Left colon (tissue), 2 donors: ENCODE measurements around the gene TRIM22. TPM values are rescaled to one million over a fixed set of nuclear protein-coding genes. Genes with fewer than 3 reads are reported as not detected.
"Not testable (repeated sequence)": the region's sequence is repeated elsewhere in the genome, so short reads cannot be mapped to it uniquely, and the experiment has no call there.

ENCODE experiments used
- ATAC-seq: fragments of 200-7000 bp; cut with Tn5 transposase; one replicate; pipeline ENCODE4 v1.9.1; 2020; ENCODE audit warnings: mild to moderate bottlenecking, moderate library complexity
- DNase-seq, 2 donors: peaks; one replicate each; pipeline ENCODE4 v3.0.0-alpha.2; 2020
- intact Hi-C, 2 donors: fragments of 100-400 bp; cut with DNase I in 1 of 2; cut with micrococcal nuclease in 1 of 2; formaldehyde crosslinking; loops; one replicate each; pipeline versions ENCODE4 v1.11.2 to v1.14.0; 2022; cut with DNase I, micrococcal nuclease
- total RNA-seq, 2 donors: library from RNA; stranded (reverse); fragmentation: NEBNext Ultra II Directional; extraction: Animal tissue kit (Norgen Biotek cat#: 25700); gene quantifications; one replicate each; pipeline ENCODE4 v1.2.1, GENCODE V29; 2021
- donor health status: DM: no; HTN: no; CAD: no.
- donor health status: DM: yes; HTN: yes; CAD: no.

TRIM22 gene
- total RNA-seq, 2 donors from 2014 or later = 21.0 to 25.2 TPM

DNA sequence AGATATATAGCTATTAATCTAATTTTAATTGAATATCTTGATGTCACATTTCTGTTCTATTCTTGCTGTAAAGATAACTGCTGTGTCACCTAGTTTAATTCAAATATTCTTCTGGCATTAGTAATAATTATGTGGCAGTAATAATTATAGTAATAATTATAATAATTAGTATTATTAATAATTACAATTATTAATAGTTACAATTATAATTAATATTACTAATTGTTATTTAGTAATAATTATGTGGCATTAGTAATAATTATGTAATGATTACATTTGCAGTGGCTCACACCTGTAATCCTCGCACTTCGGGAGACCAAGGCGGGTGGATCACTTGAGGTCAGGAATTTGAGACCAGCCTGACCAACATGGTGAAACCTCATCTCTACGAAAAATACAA, 3.2 kb upstream of the TRIM22 start:
- no peak for ATAC-seq
- DNase-seq = no peak
- intact Hi-C loops = loop anchor here in 1 of 2 donors (10.0 kb wide), 1 partner anchor 92 kb away; the partner anchor contains the start of gene TRIM6

- DNase-seq = no peak
- intact Hi-C loops = loop anchor here in 1 of 2 donors (10.0 kb wide), 1 partner anchor 94 kb away; the partner anchor contains the start of gene TRIM6
- no peak for ATAC-seq
Measured at GRCh38 chr11:5688482-5688881, 1.1 kb upstream of the TRIM22 start.

- no peak for DNase-seq
- intact Hi-C loops = no loop called here
Measured at GRCh38 chr11:5690216-5690615, 626 bp downstream of the TRIM22 start.

DNA sequence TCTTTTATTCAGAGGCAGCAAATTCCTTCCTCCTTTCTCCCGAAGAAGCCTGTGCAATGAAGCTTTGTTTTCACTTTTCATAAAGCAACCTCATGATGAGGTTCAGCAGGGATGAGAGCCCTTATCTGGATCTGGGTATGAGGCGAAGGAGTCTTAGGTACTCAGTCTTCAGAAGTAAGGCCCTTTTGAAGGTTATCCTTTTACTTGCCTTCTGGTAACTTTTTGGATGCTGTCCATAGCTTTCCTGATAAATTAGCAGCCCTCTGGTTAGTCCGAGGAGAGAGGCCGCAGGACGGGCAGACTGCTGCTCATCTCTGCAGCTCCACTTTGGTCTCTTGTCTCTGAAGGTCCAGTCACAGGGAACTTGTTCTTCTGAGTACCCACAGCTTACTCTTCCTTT, 1.1 kb downstream of the TRIM22 start:
- ATAC-seq = no peak
- no peak for DNase-seq
- intact Hi-C loops = no loop called here

More at GRCh38 chr11:5690216-5690615, 626 bp downstream of the TRIM22 start:
- no peak for ATAC-seq

DNA sequence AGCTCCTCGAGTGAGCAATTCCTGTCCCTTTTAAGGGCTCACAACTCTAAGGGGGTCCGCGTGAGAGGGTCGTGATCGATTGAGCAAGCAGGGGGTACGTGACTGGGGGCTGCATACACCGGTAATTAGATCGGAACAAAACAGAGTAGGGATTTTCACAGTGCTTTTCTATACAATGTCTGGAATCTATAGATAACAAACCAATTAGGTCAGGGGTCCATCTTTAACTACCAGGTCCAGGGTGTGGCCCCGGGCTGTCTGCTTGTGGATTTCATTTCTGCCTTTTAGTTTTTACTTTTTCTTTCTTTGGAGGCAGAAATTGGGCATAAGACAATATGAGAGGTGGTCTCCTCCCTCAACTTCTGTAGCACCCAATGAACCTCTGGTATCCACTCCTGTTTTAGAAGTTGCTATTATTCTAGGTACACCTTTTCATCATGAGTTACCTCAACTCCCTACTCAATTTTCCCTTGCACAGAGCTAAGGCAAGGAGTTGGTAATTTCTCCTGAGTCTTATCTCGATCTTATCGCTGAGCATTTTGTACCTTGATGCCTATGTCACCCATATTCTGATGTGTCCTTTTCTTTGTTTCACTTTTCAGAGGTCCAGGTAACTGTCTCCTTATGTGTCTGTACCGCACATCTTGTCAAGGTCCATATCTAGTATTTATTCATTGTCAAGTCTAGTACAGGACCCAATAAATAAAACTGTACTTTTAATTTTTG, 1.8 kb downstream of the TRIM22 start:
- DNase-seq, intact Hi-C loops, ATAC-seq: not testable (repeated sequence)

DNA sequence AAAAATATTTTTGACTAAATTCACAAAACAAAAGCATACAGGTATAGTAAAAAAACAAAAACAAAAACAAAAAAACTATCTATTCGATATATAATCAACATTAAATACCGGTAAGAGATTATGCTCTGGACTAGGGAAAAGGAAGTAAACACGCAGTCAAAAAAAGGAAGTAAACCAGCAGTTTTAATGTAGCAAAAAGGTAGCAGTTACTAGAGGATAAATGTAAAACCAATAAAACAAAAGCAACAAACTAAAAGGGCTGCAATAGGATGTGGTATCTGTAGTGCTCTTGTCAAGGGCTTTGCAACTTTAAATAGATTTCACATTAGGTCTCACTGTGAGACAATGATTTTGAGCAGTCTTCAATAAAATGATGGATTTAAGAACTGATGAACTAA, 2.4 kb downstream of the TRIM22 start:
- ATAC-seq = no peak
- intact Hi-C loops = no loop called here
- DNase-seq = no peak

- ATAC-seq = no peak
- intact Hi-C loops = no loop called here
- DNase-seq = no peak
Measured at GRCh38 chr11:5694642-5695041, 5.1 kb downstream of the TRIM22 start.

DNA sequence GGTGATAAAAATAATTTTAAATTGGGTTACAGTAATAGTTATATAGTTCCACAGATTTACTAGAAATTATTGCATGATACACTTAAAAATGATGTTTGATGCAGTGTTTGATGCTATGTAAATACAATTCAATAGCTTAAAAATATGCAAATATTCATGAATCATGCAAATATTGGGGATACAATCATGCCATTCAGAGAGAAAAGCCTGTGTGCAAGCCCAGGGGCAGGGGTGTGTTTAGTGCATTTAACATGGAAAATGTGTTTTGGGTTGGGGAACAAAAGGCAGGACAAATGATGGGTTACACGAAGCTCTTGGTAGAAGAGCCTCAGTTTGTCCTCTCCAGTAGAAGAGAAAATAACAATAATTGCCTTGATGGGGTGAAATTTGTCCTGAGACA, 6.0 kb downstream of the TRIM22 start:
- DNase-seq (no peak), ATAC-seq (no peak)
- intact Hi-C loops = no loop called here

GRCh38 chr11:5696210-5696609, 6.6 kb downstream of the TRIM22 start:
- no peak for DNase-seq
- ATAC-seq = no peak
- intact Hi-C loops = no loop called here

- DNase-seq (no peak), ATAC-seq (no peak)
- intact Hi-C loops = no loop called here
Measured at GRCh38 chr11:5698281-5698680, 8.7 kb downstream of the TRIM22 start.

DNA sequence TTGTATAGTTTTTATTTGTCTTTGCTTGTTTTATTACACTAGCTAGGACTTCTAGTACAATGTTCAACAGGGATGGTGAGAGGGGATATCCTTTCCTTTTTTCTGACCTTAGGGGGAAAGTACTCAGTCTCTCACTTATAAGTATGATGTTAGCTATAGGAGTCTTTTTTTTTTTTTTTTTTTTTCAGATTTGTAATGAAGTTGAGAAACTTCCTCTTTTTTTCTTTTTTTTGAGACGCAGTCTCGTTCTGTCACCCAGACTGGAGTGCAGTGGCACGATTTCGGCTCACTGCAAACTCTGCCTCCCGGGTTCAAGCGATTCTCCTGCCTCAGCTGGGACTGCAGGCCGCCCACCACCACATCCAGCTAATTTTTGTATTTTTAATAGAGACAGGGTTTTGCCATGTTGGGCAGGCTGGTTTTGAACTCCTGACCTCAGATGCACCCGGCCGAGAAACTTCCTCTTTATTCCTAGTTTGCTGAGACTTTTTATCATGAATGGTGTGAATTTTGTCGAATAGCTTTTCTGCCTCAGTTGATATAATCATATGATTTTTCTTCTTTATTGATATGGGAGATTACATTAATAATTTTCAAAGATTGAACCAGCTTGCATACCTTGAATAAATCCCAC, 10.9 kb downstream of the TRIM22 start:
- intact Hi-C loops = no loop called here
- DNase-seq (no peak), ATAC-seq (peak; percentile 44)

DNA sequence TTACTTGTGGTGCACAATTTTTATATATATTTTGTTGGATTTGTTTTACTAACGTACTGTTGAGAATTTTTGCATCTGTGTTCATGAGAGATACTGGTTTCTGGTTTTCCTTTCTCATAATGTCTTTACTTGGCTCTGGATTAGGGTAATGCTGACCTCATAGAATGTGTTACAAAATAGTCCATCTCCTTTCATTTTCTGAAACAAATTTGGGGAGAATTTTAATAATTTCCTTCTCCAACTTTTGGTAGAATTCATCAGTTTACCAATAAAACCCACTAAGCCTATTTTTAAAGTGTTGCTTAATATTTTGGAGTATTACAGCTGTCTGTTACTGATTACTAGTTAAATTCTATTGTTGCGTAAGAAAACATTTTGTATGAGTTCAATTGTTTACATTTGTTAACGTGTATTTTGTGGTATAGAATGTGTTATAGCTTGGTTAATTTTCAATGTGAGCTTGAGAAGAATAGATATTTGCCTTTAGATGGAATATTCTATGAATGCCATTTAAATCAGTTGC, 11.5 kb downstream of the TRIM22 start:
- intact Hi-C loops = no loop called here
- no peak for DNase-seq
- no peak for ATAC-seq

- DNase-seq (no peak), ATAC-seq (no peak)
- intact Hi-C loops = no loop called here
Measured at GRCh38 chr11:5703741-5704536, 14.3 kb downstream of the TRIM22 start.

DNA sequence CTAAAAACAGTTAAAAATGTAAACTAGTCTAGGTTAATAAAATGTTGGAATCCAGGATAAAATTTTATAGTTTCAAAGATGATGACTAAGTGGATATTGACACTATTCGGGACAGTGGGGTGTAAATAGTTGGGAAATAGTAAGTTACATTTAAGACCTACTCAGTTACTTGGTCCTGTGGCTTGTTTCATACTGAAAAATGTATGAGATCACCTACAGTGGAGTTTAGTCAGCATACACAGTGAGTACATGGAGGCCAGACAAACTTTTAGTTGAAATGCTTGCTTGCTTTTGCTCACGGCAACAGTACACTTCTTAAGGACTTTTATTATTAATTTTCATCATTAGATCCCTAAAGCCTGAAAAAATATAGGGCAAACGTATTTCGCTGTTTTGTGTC, 16.1 kb downstream of the TRIM22 start:
- ATAC-seq (no peak), DNase-seq (no peak)
- intact Hi-C loops = no loop called here

- ATAC-seq = peak; percentile 31
- DNase-seq = no peak
- intact Hi-C loops = no loop called here
Measured at GRCh38 chr11:5712507-5712906, 22.9 kb downstream of the TRIM22 start.

- ATAC-seq (no peak), DNase-seq (no peak)
- intact Hi-C loops = no loop called here
Measured at GRCh38 chr11:5713695-5714094, 24.1 kb downstream of the TRIM22 start.

GRCh38 chr11:5716518-5716917, 26.9 kb downstream of the TRIM22 start:
- ATAC-seq, intact Hi-C loops, DNase-seq: not testable (repeated sequence)

- ATAC-seq (no peak), DNase-seq (no peak)
- intact Hi-C loops = no loop called here
Measured at GRCh38 chr11:5719703-5720495, 30.3 kb downstream of the TRIM22 start.

DNA sequence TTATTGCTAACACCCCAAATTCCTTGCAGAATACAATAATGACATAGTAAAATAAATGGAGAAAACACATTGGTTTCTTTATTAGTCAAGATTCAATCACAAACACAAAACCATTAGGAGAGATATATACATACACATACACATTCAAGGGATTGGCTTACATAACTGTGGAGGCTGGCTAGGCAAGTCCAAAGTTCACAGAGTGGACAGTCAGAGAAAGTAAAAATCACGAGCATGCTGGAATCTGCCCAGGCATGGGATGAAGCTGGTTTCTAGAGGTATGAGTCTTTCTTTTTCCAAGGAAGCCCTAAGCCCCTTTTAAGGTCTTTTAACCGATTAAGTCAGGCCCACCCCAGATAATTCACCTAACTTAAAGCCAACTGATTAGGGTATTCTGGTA, 33.0 kb downstream of the TRIM22 start:
- no peak for ATAC-seq
- intact Hi-C loops = no loop called here
- DNase-seq = no peak
